Mesothelial cell of epicardium (in vitro differentiated cells): ENCODE measurements around the gene DIPK1A. TPM values are rescaled to one million over a fixed set of nuclear protein-coding genes. Genes with fewer than 3 reads are reported as not detected.
A peak's percentile ranks its signal among the peaks of the same experiment; 100 is the strongest.

Experiments
- DNase-seq, 2 experiments: peaks; one replicate each; pipeline ENCODE4 v3.0.0; 2021; ENCODE audit warnings: low spot score in 2 of 2; ENCODE audit not compliant: unreplicated experiment in 2 of 2
- H3K27ac Mint-ChIP-seq: 2 replicates; pipeline ENCODE4 v1.8.0; 2021; ENCODE audit warnings: mixed read lengths
- H3K27me3 Mint-ChIP-seq: 2 replicates; pipeline ENCODE4 v1.8.0; 2021; ENCODE audit warnings: low read depth, mixed read lengths
- H3K36me3 Mint-ChIP-seq: 2 replicates; pipeline ENCODE4 v1.8.0; 2021; ENCODE audit warnings: mixed read lengths
- H3K4me1 Mint-ChIP-seq: 2 replicates; pipeline ENCODE4 v1.8.0; 2021; ENCODE audit warnings: mixed read lengths
- H3K4me3 Mint-ChIP-seq: 2 replicates; pipeline ENCODE4 v1.8.0; 2021; ENCODE audit warnings: mild to moderate bottlenecking, moderate library complexity, mixed read lengths
- H3K9me3 Mint-ChIP-seq: 2 replicates; pipeline ENCODE4 v1.8.0; 2021; ENCODE audit warnings: mixed read lengths
- CTCF ChIP-seq: fragments of 200-600 bp; sonication (generic); IDR thresholded peaks from one replicate; pipeline ENCODE4 v1.5.0; 2021; ENCODE audit warnings: antibody characterized with exemption; ENCODE audit not compliant: unreplicated experiment
- total RNA-seq: library from RNA; stranded (reverse); gene quantifications from 3 replicates; pipeline ENCODE4 v1.2.1, GENCODE V29; 2021

DIPK1A gene
- total RNA-seq, 1 donor from 2014 or later, result 12.3 TPM

DNA sequence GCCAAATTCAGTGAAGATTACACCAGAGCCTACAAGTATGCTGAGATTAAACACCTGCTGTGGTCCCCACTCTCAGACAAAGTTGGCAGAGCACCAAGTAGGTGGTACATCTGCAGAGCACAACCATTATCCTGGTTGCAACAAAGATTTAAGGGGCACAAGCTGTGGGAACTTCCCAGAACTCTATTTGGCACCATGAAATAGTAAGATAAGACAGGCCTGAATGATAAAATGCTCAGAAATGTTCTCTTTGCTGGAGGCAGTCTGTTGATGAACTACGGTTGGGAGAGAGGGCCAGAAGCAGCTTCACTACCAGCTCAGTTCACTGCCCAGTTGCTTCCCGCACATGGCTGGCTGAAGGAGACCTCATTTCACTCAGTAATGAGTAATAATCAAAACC, 109.5 kb downstream of the DIPK1A start:
- Mint-ChIP-seq H3K4me1 (peaks cover 13% of the 10 kb centered on the region), H3K36me3 (peaks cover 6% of the 10 kb centered on the region), H3K4me3 (no peak overlapping the region), H3K27ac (peak overlapping the region; percentile 68), H3K27me3 (no peaks in the 10 kb centered on the region), H3K9me3 (peaks cover 10% of the 10 kb centered on the region)
- DNase-seq, result no peak
- TF ChIP-seq CTCF, result no peak

DNA sequence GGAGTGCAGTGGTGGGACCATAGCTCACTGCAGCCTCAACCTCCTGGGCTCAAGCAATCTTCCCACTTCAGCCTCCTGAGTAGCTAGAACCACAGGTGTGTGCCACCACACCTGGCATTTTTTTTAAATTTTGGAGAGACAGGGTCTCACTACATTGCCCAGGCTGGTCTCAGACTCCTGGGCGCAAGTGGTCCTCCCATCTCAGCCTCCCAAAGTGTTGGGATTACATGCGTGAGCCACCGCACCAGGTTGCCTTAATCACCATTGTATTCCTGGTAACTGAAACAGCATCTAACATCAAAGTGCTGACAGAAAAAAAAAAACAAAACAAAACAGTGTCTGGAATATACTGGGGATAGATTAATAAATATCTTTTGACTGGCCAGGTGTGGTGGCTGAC, 111.2 kb downstream of the DIPK1A start:
- Mint-ChIP-seq H3K9me3 (peaks cover 8% of the 10 kb centered on the region), H3K36me3 (peaks cover 12% of the 10 kb centered on the region), H3K4me1 (peaks cover 13% of the 10 kb centered on the region), H3K4me3 (no peak overlapping the region), H3K27ac (no peak overlapping the region), H3K27me3 (no peaks in the 10 kb centered on the region)
- no peak for TF ChIP-seq CTCF
- no peak for DNase-seq

GRCh38 chr1:92848201-92848600, 113.1 kb downstream of the DIPK1A start:
- Mint-ChIP-seq H3K27ac (no peak overlapping the region), H3K27me3 (no peaks in the 10 kb centered on the region), H3K36me3 (peaks cover 19% of the 10 kb centered on the region), H3K4me1 (peaks cover 13% of the 10 kb centered on the region), H3K9me3 (no peaks in the 10 kb centered on the region), H3K4me3 (no peak overlapping the region)
- no peak for TF ChIP-seq CTCF
- no peak for DNase-seq

GRCh38 chr1:92845908-92846307, 115.4 kb downstream of the DIPK1A start:
- peaks cover 31% of the 10 kb centered on the region for H3K36me3 Mint-ChIP-seq
- no peak overlapping the region for H3K4me3 Mint-ChIP-seq
- peaks cover 3% of the 10 kb centered on the region for H3K4me1 Mint-ChIP-seq
- H3K27ac Mint-ChIP-seq, result no peak overlapping the region
- DNase-seq, result no peak
- no peaks in the 10 kb centered on the region for H3K9me3 Mint-ChIP-seq
- H3K27me3 Mint-ChIP-seq, result no peaks in the 10 kb centered on the region
- TF ChIP-seq CTCF, result no peak

DNA sequence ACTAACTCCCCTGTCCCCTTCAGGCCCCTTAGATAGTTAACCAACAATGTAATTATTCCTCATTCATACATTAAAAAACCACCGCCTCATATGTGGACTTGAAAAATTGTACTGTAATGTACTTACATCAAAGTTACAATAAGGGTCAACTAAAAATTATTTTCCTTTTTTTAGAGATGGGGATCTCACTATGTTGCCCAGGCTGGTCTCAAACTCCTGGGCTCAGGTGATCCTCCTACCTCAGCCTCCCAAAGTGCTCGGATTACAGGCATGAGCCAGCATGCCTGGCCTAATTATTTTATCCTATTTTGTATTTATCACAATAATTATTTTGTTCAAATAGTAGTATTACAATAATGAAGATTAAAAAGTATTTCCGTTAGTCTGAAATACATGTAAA, 116.8 kb downstream of the DIPK1A start:
- Mint-ChIP-seq H3K4me1 (peaks cover 9% of the 10 kb centered on the region), H3K4me3 (no peak overlapping the region), H3K27me3 (no peaks in the 10 kb centered on the region), H3K36me3 (peaks cover 39% of the 10 kb centered on the region), H3K9me3 (no peaks in the 10 kb centered on the region), H3K27ac (no peak overlapping the region)
- no peak for TF ChIP-seq CTCF
- no peak for DNase-seq
